Ovary (tissue), 9 donors: ENCODE measurements around the gene CFAP90. TPM values are rescaled to one million over a fixed set of nuclear protein-coding genes. Genes with fewer than 3 reads are reported as not detected.

Source experiments
- DNase-seq, 5 donors: peaks; one replicate each; pipeline ENCODE4 v3.0.0-alpha.2; 2019 to 2020
- H3K27ac ChIP-seq, 2 donors: fragments of 200-600 bp; one replicate each; pipeline versions ENCODE4 v1.5.1 to v1.8.0; 2019 to 2022
- H3K27me3 ChIP-seq: fragments of 200-600 bp; one replicate; pipeline ENCODE4 v1.8.0; 2022
- H3K36me3 ChIP-seq: fragments of 200-600 bp; sonication (generic); one replicate; pipeline ENCODE4 v1.5.1; 2019
- H3K4me1 ChIP-seq: one replicate; pipeline ENCODE4 v1.8.1; 2013; ENCODE audit warnings: mild to moderate bottlenecking, moderate library complexity; ENCODE audit not compliant: insufficient read depth
- H3K4me3 ChIP-seq: fragments of 200-600 bp; sonication (generic); one replicate; pipeline ENCODE4 v1.5.1; 2017
- H3K9me3 ChIP-seq, 2 donors: fragments of 200-600 bp in 1 of 2; sonication (generic) in 1 of 2; one replicate each; pipeline versions ENCODE4 v1.5.1 to v1.8.1; 2013 to 2019; ENCODE audit warnings: mild to moderate bottlenecking in 1 of 2, moderate library complexity in 1 of 2
- EP300 ChIP-seq: sonication (generic); formaldehyde crosslinking; IDR thresholded peaks from one replicate; pipeline ENCODE4 v1.6.1; 2017; ENCODE audit warnings: antibody characterized with exemption
- POLR2A ChIP-seq: fragments of 450-650 bp; IDR thresholded peaks from one replicate; pipeline ENCODE4 v1.6.1; 2017; ENCODE audit warnings: antibody characterized with exemption, mild to moderate bottlenecking, moderate library complexity
- WGBS, 3 donors: extraction: QIAGEN DNeasy Blood & Tissue Kit in 1 of 3; methylation state at CpG; one replicate each; pipeline versions ENCODE4 v1.1.5 to v1.1.7; 2013 to 2017; 5-methylcytosine and 5-hydroxymethylcytosine counted together
- intact Hi-C, 4 donors: fragments of 100-400 bp; cut with DNase I; formaldehyde crosslinking; loops; one replicate each; pipeline versions ENCODE4 v1.11.0 to v1.15.1; 2022 to 2023
- polyA plus RNA-seq, 2 donors: library from polyadenylated mRNA; stranded (reverse); fragments of 200-250 nt in 1 of 2; fragments of 350-450 nt in 1 of 2; fragmentation: Illumina TruSeq in 1 of 2; extraction: RNeasy Lipid Tissue Mini Kit (QIAGEN cat#74804) in 1 of 2; gene quantifications; one replicate each; pipeline ENCODE4 v1.2.3, GENCODE V29; 2013 to 2014
- total RNA-seq, 7 donors: library from RNA; depleted of rRNA in 2 of 7; stranded (reverse); fragments of >200 nt in 2 of 7; fragmentation: NEBNext Ultra II Directional in 3 of 7; extraction: Animal tissue kit (Norgen Biotek cat#: 25700) in 3 of 7; gene quantifications; one replicate each; pipeline versions ENCODE4 v1.1.0 to v1.2.4, GENCODE V29; 2016 to 2023
- TF ChIP-seq, protein P1 (sequence below), 3 donors: fragments of 450-650 bp in 2 of 3; fragments of 200-600 bp in 1 of 3; IDR thresholded peaks; one replicate each; pipeline versions ENCODE4 v1.5.1 to v1.8.0; 2016 to 2022; ENCODE audit warnings: antibody characterized with exemption in 3 of 3, mild to moderate bottlenecking in 1 of 3
- donor health status: DM: no; HTN: no; CAD: no; lungs with moderate emphysema.
- donor health status: DM: no; HTN: no; CAD: no.
- donor health status: Bipolar disorder and iron deficiency.
- donor health status: DM: yes; HTN: yes; CAD: no.
- donor health status: DM: no; HTN: no; CAD: no.
- donor health status: DM: yes; HTN: yes; CAD: no.

The CFAP90 gene
- total and polyA plus RNA-seq, 9 donors = 0.66 to 41.2 (median 1.0) TPM

DNA sequence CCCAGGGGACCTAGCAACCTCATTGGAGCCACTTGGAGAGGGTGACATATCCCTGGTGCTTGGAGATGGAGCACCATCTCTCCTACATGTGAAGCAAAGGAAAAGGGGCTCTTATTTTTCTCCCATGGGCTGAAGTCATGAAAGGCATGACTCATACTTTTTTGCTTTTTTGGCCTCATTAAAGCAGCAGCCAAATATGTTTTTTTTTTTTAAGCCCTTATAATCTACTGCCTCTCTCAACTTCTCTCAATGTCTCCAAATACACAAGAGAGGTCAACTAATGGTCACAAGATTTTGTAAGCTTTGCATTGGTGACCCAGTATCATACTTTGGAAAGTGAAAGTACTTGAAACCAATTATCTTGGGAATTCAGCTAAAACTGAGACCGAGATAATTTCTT, 1.6 kb upstream of the CFAP90 start:
- Histone ChIP-seq H3K4me1 (peaks cover 7% of the 10 kb centered on the region), H3K9me3 (no peaks in the 10 kb centered on the region), H3K4me3 (no peak overlapping the region), H3K36me3 (no peaks in the 10 kb centered on the region), H3K27ac (peak overlapping the region in 1 of 2 donors; percentile 57), H3K27me3 (no peaks in the 10 kb centered on the region)
- TF ChIP-seq EP300 = no peak
- TF ChIP-seq POLR2A = no peak
- TF ChIP-seq, protein P1, sequence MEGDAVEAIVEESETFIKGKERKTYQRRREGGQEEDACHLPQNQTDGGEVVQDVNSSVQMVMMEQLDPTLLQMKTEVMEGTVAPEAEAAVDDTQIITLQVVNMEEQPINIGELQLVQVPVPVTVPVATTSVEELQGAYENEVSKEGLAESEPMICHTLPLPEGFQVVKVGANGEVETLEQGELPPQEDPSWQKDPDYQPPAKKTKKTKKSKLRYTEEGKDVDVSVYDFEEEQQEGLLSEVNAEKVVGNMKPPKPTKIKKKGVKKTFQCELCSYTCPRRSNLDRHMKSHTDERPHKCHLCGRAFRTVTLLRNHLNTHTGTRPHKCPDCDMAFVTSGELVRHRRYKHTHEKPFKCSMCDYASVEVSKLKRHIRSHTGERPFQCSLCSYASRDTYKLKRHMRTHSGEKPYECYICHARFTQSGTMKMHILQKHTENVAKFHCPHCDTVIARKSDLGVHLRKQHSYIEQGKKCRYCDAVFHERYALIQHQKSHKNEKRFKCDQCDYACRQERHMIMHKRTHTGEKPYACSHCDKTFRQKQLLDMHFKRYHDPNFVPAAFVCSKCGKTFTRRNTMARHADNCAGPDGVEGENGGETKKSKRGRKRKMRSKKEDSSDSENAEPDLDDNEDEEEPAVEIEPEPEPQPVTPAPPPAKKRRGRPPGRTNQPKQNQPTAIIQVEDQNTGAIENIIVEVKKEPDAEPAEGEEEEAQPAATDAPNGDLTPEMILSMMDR (IDR thresholded peaks at IDR 0.05) = no peak
- intact Hi-C loops = loop anchor here in 1 of 4 donors (10.0 kb wide), 1 partner anchor 458 kb away; the partner anchor contains the start of gene ADCY2
- DNase-seq = no peak
- WGBS, 3 donors = 16 to 30% (median 29%) methylated on average over 1 of the region's 1 CpG

- H3K4me3 ChIP-seq = no peak overlapping the region
Observed at GRCh38 chr5:7851617-7852289, 820 bp upstream of the CFAP90 start.

DNA sequence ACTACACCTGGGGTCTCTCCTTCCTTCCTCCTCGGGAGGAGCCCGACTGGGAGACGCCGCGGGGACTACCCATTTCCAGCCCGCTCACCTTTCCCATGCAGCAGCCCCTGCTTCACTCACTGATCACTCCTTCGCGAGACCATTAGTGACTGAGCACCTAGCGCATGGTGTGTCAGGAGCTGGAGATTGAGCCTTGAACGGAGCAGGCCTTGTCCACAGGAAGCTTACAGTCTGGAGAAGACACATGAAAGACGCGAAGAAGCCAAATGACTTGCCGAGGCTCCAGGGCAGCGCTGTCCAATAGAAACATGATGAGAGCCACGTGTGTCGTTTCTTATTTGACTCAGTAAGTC, 283 bp upstream of the CFAP90 start:
- no peak for TF ChIP-seq POLR2A
- TF ChIP-seq, protein P1 (IDR thresholded peaks at IDR 0.05) = no peak
- no peak for TF ChIP-seq EP300
- H3K9me3 ChIP-seq = no peaks in the 10 kb centered on the region
- H3K4me3 ChIP-seq = peak overlapping the region; percentile 47
- WGBS, 3 donors = 53 to 64% (median 58%) methylated on average over 16 of the region's 16 CpGs
- peaks cover 7% of the 10 kb centered on the region for H3K4me1 ChIP-seq
- H3K27ac ChIP-seq = peak overlapping the region in 1 of 2 donors; percentile 45
- intact Hi-C loops = loop anchor here in 1 of 4 donors (10.0 kb wide), 1 partner anchor 456 kb away; the partner anchor contains the start of gene ADCY2
- H3K36me3 ChIP-seq = no peaks in the 10 kb centered on the region
- H3K27me3 ChIP-seq = no peaks in the 10 kb centered on the region
- no peak for DNase-seq

More at GRCh38 chr5:7851617-7852289, 820 bp upstream of the CFAP90 start:
- WGBS, 3 donors = 78 to 90% (median 88%) methylated on average over 8 of the region's 8 CpGs
- intact Hi-C loops = loop anchor here in 1 of 4 donors (10.0 kb wide), 1 partner anchor 457 kb away; the partner anchor contains the start of gene ADCY2
- TF ChIP-seq POLR2A (no peak), EP300 (no peak)
- TF ChIP-seq, protein P1 (IDR thresholded peaks at IDR 0.05) = no peak
- no peak for DNase-seq
- H3K36me3 ChIP-seq = no peaks in the 10 kb centered on the region
- H3K27ac ChIP-seq = peak overlapping the region; percentile 5 to 57
- H3K27me3 ChIP-seq = no peaks in the 10 kb centered on the region
- no peaks in the 10 kb centered on the region for H3K9me3 ChIP-seq
- H3K4me1 ChIP-seq = peaks cover 7% of the 10 kb centered on the region

GRCh38 chr5:7849681-7850394, 1.1 kb downstream of the CFAP90 start:
- intact Hi-C loops = loop anchor here in 1 of 4 donors (10.0 kb wide), 1 partner anchor 455 kb away; the partner anchor contains the start of gene ADCY2
- H3K27me3 ChIP-seq = no peaks in the 10 kb centered on the region
- H3K36me3 ChIP-seq = no peaks in the 10 kb centered on the region
- peak overlapping the region; percentile 47 for H3K4me3 ChIP-seq
- peak; percentile 33 to 57 (median 47) for DNase-seq
- peak overlapping the region; percentile 12 to 20 for H3K27ac ChIP-seq
- TF ChIP-seq POLR2A = no peak
- TF ChIP-seq, protein P1 (IDR thresholded peaks at IDR 0.05) = no peak
- no peak for TF ChIP-seq EP300
- peaks cover 7% of the 10 kb centered on the region for H3K4me1 ChIP-seq
- WGBS, 3 donors = 3 to 4% (median 3%) methylated on average over 44 of the region's 44 CpGs
- no peaks in the 10 kb centered on the region for H3K9me3 ChIP-seq
